Measurements from ENCODE around the gene ADSL.

- TF ChIP-seq ARNTL (CRISPR knock-in tag; IDR thresholded peaks at IDR 0.05; ENCODE audit: borderline replicate concordance, low read depth): no peak
- no peak for TF ChIP-seq ZFP3 (CRISPR knock-in tag; IDR thresholded peaks at IDR 0.05)
- TF ChIP-seq, protein P1, sequence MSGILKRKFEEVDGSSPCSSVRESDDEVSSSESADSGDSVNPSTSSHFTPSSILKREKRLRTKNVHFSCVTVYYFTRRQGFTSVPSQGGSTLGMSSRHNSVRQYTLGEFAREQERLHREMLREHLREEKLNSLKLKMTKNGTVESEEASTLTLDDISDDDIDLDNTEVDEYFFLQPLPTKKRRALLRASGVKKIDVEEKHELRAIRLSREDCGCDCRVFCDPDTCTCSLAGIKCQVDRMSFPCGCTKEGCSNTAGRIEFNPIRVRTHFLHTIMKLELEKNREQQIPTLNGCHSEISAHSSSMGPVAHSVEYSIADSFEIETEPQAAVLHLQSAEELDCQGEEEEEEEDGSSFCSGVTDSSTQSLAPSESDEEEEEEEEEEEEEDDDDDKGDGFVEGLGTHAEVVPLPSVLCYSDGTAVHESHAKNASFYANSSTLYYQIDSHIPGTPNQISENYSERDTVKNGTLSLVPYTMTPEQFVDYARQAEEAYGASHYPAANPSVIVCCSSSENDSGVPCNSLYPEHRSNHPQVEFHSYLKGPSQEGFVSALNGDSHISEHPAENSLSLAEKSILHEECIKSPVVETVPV (CRISPR knock-in tag; IDR thresholded peaks at IDR 0.05): no peak
- no peak for TF ChIP-seq RARB (CRISPR knock-in tag; IDR thresholded peaks at IDR 0.05)
Measured at GRCh38 chr22:40425082-40425481, 78.8 kb downstream of the ADSL start.
